Measurements from ENCODE around the gene REEP3.

REEP3 gene

DNA sequence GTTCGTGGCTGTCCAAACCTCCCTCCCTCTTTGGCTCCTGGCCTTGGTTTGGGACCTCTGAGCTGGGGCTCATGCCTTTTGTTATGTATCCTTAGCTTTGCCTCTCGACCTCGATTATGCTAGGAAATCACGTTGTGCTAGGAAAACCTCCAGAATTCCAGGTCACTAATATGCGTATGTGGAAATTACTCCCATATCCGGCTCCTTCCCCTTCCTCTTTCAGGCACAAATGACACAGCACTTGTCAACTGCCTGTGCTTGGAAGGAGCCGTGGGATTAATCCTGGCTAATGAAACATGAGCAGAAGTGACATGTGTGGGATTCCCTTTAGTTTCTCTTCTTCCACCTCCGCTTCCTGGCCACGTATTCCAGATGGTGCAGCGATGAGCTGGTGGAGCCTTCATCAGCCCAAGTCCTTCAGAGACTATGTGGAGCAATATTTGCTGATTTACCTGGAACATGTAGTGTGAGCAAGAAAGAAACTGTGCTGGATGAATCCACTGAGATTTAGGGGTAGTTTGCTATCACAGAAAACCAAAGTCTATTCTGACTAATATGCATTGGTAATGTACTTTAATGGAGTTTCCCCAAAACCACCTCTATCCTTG is 149.2 kb downstream of the REEP3 start:
- Mint-ChIP-seq H3K9me3 (no peaks in the 10 kb centered on the region), H3K4me1 (ENCODE audit: low read depth) (peaks cover 10% of the 10 kb centered on the region), H3K27ac (no peak overlapping the region), H3K4me3 (no peak overlapping the region), H3K27me3 (peaks cover 3% of the 10 kb centered on the region), H3K36me3 (ENCODE audit: low read depth) (no peaks in the 10 kb centered on the region)
- intact Hi-C loops (cut with micrococcal nuclease) = no loop called here

DNA sequence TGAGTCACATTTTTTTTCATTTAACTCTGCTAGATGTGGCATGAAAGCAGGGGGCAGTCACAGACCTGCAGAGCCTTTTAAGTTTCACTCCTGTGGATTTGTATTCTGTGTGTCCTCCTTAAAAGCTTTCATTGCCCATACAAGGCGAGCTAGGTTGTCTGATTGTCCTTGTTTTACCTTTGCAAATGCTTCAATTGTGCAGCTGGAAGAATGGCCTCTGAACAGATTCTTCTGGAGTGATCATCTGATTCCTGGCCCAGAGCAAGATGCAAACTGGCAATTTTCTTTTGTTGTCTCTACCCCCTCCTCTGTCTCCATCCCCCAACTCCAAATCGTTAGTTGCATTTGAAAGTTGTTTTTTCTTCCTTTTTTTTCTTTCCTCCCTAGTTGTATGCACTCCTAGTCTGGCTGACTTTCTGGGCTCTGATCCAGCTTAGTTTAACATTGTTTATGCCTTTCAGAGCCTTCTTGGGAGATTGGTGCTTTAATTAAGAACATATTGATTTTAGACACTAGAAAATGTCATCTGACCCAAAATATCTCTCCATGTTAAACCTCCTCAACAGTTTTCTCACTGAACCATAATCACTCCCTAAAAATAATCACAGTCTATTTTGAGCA is 150.2 kb downstream of the REEP3 start:
- H3K4me1 Mint-ChIP-seq (ENCODE audit: low read depth) = peaks cover 10% of the 10 kb centered on the region
- H3K9me3 Mint-ChIP-seq = no peaks in the 10 kb centered on the region
- H3K4me3 Mint-ChIP-seq = no peak overlapping the region
- intact Hi-C loops (cut with micrococcal nuclease) = no loop called here
- peaks cover 3% of the 10 kb centered on the region for H3K27me3 Mint-ChIP-seq
- H3K36me3 Mint-ChIP-seq (ENCODE audit: low read depth) = no peaks in the 10 kb centered on the region
- H3K27ac Mint-ChIP-seq = no peak overlapping the region

- H3K27ac Mint-ChIP-seq = no peak overlapping the region
- H3K4me1 Mint-ChIP-seq (ENCODE audit: low read depth) = peaks cover 10% of the 10 kb centered on the region
- no peaks in the 10 kb centered on the region for H3K36me3 Mint-ChIP-seq (ENCODE audit: low read depth)
- intact Hi-C loops (cut with micrococcal nuclease) = no loop called here
- H3K27me3 Mint-ChIP-seq = peaks cover 3% of the 10 kb centered on the region
- H3K4me3 Mint-ChIP-seq = no peak overlapping the region
- no peaks in the 10 kb centered on the region for H3K9me3 Mint-ChIP-seq
Measured at GRCh38 chr10:63672491-63672890, 151.3 kb downstream of the REEP3 start.

DNA sequence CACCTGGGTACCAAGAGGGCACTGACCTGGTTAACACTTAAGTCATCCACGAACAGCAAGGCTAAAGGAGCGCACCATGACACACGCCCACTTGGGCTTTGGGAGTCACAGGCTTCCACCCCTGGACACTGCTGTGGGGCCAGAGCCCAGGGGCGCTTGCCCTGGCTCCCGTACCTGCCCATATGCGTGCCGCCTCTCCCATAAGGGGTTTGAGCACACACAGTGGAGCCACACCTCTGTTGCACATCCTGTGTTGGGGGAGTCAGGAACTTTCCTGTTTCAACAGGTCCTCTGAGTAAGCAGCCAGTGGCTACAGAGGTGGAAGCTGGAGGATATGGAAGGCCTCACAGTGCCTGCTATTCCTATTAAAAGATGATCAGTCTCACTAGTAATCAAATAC is 152.0 kb downstream of the REEP3 start:
- Mint-ChIP-seq H3K4me1 (ENCODE audit: low read depth) (peaks cover 10% of the 10 kb centered on the region), H3K4me3 (no peak overlapping the region), H3K27me3 (peaks cover 3% of the 10 kb centered on the region), H3K36me3 (ENCODE audit: low read depth) (no peaks in the 10 kb centered on the region), H3K27ac (no peak overlapping the region), H3K9me3 (no peaks in the 10 kb centered on the region)
- intact Hi-C loops (cut with micrococcal nuclease) = no loop called here

DNA sequence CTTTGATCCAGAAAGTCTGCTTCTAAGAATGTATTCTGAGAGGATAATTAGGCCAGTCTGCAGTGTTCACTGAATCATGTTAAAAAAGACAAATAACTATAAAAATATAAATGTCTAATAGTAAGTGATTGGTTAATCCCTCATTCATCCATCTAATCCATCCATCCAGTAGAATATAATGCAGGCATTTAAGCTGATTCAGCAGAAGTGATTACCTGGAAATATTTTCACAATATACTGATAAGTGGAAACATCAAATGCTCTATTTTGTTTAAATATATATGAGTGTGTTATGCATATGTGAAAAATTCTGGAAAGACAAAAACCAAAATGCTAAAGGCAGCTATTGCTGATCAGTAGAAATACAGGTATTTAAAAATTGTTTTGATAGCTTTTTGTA is 152.6 kb downstream of the REEP3 start:
- Mint-ChIP-seq H3K4me3 (no peak overlapping the region), H3K36me3 (ENCODE audit: low read depth) (no peaks in the 10 kb centered on the region), H3K9me3 (no peaks in the 10 kb centered on the region), H3K4me1 (ENCODE audit: low read depth) (peaks cover 10% of the 10 kb centered on the region), H3K27me3 (peaks cover 3% of the 10 kb centered on the region), H3K27ac (no peak overlapping the region)
- intact Hi-C loops (cut with micrococcal nuclease) = no loop called here
